ENCODE data around the gene MIGA2.

GRCh38 chr9:129033216-129033615 lies 3.2 kb upstream of the MIGA2 start:
- TF ChIP-seq CTCF (IDR thresholded peaks at IDR 0.05) (no peak), ZFX (IDR thresholded peaks at IDR 0.05; ENCODE audit: borderline replicate concordance) (no peak)

Measured in 22Rv1 (cell line).